Muscle layer of duodenum (tissue), 2 donors: ENCODE results near the gene EXOC1.

Experiments
- H3K27ac ChIP-seq: one replicate; pipeline ENCODE4 v1.7.0; 2013; ENCODE audit warnings: mild to moderate bottlenecking, low read length
- H3K27me3 ChIP-seq: one replicate; pipeline ENCODE4 v1.7.0; 2013; ENCODE audit warnings: low read depth, mild to moderate bottlenecking, control low read depth, low read length
- H3K36me3 ChIP-seq, 2 donors: one replicate each; pipeline ENCODE4 v1.7.0; 2013; ENCODE audit warnings: low read length in 2 of 2, control low read depth in 1 of 2, mild to moderate bottlenecking in 1 of 2; ENCODE audit not compliant: insufficient read depth in 2 of 2, control insufficient read depth in 1 of 2
- H3K4me1 ChIP-seq, 2 donors: one replicate each; pipeline ENCODE4 v1.7.0; 2013; ENCODE audit warnings: low read length in 2 of 2, mild to moderate bottlenecking in 2 of 2, control low read depth in 1 of 2, moderate library complexity in 1 of 2; ENCODE audit not compliant: insufficient read depth in 2 of 2, control insufficient read depth in 1 of 2
- H3K4me3 ChIP-seq, 2 donors: one replicate each; pipeline ENCODE4 v1.7.0; 2013; ENCODE audit warnings: low read length in 2 of 2, low read depth in 1 of 2, mild to moderate bottlenecking in 1 of 2
- H3K9me3 ChIP-seq, 2 donors: one replicate each; pipeline ENCODE4 v1.7.0; 2013; ENCODE audit warnings: low read length in 2 of 2, control low read depth in 1 of 2, mild to moderate bottlenecking in 1 of 2; ENCODE audit not compliant: control insufficient read depth in 1 of 2
- donor health status: healthy.

The EXOC1 gene, protein sequence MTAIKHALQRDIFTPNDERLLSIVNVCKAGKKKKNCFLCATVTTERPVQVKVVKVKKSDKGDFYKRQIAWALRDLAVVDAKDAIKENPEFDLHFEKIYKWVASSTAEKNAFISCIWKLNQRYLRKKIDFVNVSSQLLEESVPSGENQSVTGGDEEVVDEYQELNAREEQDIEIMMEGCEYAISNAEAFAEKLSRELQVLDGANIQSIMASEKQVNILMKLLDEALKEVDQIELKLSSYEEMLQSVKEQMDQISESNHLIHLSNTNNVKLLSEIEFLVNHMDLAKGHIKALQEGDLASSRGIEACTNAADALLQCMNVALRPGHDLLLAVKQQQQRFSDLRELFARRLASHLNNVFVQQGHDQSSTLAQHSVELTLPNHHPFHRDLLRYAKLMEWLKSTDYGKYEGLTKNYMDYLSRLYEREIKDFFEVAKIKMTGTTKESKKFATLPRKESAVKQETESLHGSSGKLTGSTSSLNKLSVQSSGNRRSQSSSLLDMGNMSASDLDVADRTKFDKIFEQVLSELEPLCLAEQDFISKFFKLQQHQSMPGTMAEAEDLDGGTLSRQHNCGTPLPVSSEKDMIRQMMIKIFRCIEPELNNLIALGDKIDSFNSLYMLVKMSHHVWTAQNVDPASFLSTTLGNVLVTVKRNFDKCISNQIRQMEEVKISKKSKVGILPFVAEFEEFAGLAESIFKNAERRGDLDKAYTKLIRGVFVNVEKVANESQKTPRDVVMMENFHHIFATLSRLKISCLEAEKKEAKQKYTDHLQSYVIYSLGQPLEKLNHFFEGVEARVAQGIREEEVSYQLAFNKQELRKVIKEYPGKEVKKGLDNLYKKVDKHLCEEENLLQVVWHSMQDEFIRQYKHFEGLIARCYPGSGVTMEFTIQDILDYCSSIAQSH

DNA sequence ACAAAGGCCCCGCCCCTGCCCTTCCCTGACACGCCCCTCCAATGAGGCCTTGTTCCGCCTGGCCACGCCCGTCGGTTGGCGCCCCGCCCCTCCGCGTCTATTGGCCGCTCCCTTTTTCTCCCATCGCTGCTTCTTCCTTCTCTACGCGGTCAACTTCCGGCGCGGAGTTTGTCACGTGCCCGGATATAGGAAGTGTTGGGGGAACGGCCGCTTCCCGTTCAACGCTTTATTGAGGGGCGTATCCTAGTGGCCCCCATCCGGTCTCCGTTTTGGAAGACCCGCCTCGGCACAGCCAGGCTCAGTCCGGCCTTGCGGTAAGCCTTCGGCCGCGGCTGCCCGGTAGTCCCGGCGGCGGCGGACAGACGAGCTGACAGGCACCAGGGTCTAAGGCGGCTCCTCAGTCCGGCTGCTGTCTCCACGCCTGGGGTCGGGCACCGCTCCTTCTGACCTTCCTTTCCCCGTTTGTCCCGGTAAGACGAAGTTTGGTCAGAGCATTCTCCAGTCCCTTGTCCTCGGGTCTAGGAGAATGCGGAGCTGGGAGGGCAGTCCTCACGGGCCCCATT, at the start of gene EXOC1:
TSS of gene EXOC1 (plus strand) at position 165 of the 563 bp plus-strand sequence. CDS start 4,676 bp downstream, outside the sequence.
- peaks cover 11 to 21% of the 10 kb centered on the region in 2 donors for H3K4me1 ChIP-seq
- H3K27ac ChIP-seq, result peak within 1 kb of the TSS; percentile 78
- H3K9me3 ChIP-seq, result no peaks in the 10 kb centered on the region

DNA sequence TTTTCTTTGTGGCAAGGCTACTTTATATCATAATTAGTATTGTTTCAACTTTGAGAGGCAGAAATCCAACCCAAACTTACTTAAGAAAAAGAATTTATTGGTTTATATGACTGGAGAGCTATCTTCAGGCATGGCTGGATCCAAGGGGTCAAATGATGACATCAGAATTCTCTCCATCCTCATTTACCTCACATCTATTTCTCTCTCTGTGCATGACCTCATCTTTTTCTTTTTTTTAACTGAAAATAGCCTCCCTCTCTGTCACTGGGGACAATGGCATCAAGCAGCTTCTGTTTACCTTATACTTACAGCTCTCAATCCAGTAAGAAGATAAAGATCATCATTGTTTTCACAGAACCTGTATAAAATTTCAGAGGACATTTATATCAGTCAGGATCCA, 45.9 kb upstream of the EXOC1 start:
- H3K4me3 ChIP-seq, result no peak overlapping the region
- no peaks in the 10 kb centered on the region for H3K9me3 ChIP-seq
- no peaks in the 10 kb centered on the region for H3K27me3 ChIP-seq
- no peaks in the 10 kb centered on the region for H3K36me3 ChIP-seq
- no peak overlapping the region for H3K27ac ChIP-seq
- no peaks in the 10 kb centered on the region for H3K4me1 ChIP-seq

More for the DNA sequence above, at the start of gene EXOC1:
- Histone ChIP-seq H3K36me3 (peaks cover 0 to 14% of the 10 kb centered on the region in 2 donors), H3K4me3 (peak within 1 kb of the TSS; percentile 91 to 96), H3K27me3 (no peaks in the 10 kb centered on the region)

DNA sequence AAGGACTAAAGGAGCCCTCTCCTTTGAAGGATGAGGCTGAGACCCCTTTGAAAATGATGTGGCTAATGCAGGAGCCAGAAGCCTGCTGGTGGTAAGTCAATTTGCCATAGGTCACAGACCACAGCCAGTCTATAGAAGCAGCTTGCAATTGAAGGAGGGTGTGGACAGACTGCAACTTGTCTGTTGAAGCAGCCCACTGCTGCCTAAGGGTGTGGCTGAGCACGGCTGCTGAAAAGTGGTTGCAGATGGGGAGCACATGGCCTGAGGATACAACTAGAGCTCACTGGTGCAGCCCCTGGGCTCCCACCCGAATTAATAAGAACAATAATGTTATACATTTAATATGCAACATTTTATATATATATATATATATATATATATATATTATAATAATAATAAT, 45.3 kb upstream of the EXOC1 start:
- Histone ChIP-seq H3K27me3 (no peaks in the 10 kb centered on the region), H3K4me3 (no peak overlapping the region), H3K36me3 (no peaks in the 10 kb centered on the region), H3K27ac (no peak overlapping the region), H3K4me1 (no peaks in the 10 kb centered on the region), H3K9me3 (no peaks in the 10 kb centered on the region)

DNA sequence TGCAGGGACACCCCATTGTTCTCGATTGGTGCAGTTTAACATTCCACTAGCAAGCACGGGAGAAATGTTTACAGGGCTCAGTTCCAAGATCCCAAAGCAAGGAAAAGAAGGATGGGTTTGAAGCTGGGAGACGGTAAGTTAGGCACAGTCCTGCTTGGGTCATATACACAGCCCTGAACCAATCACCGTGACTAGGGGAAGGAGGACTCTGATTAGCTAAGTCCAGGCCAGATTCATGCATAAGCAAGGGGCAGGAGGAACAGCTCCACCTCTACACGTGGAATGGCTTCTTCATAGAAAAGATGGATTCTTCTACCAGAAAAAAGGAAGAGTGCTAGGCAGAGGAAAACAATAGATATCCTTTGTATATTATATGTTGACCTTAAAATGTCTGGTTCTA, 44.8 kb upstream of the EXOC1 start:
- H3K27me3 ChIP-seq, result no peaks in the 10 kb centered on the region
- H3K4me1 ChIP-seq, result no peaks in the 10 kb centered on the region
- no peaks in the 10 kb centered on the region for H3K9me3 ChIP-seq
- H3K4me3 ChIP-seq, result no peak overlapping the region
- H3K27ac ChIP-seq, result no peak overlapping the region
- no peaks in the 10 kb centered on the region for H3K36me3 ChIP-seq

DNA sequence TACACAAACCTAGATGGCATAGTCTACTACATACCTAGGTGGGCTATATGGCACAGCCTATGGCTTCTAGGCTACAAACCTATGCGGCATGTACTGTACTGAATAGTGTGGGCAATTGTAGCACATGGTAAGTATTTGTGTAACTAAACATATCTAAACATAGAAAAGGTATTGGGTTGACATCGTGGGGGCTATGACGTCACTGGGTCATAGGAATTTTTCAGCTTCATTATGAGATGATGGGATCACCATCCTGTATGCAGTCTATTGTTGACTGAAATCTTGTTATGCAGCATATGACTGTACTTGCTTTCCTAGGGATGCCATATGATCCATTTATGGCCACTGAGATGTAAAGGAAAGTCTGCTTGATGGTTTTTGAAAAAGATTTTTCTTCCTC, 35.8 kb upstream of the EXOC1 start:
- no peaks in the 10 kb centered on the region for H3K36me3 ChIP-seq
- H3K27me3 ChIP-seq, result no peaks in the 10 kb centered on the region
- no peaks in the 10 kb centered on the region for H3K4me1 ChIP-seq
- no peak overlapping the region for H3K27ac ChIP-seq
- no peaks in the 10 kb centered on the region for H3K9me3 ChIP-seq
- H3K4me3 ChIP-seq, result no peak overlapping the region

DNA sequence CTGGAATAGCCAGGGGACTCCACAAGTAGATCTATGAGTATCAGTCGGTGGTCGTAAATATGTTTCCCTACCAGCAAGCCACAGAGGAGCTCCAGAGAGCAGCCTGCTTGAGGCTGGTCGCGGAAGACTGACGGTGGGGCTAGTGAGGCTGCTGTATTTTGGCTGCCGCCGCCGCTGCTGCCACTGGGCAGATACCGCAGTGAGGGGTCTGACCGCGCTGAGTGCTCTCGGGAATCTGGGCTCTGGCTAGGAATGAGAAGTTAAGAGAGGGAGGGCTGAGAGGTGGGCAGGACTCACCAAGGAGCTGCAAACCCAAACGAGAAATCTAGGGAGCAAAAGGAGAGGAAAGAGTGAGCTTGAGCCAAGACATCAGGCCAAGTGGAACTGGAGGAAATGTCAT, 33.8 kb upstream of the EXOC1 start, which contains the start of gene EXOC1L:
TSS of gene EXOC1L (plus strand) at position 157 of the 400 bp plus-strand sequence. CDS start at position 394, 237 bp downstream.
- no peaks in the 10 kb centered on the region for H3K4me1 ChIP-seq
- H3K27ac ChIP-seq, result no peak within 1 kb of the TSS
- no peaks in the 10 kb centered on the region for H3K27me3 ChIP-seq
- no peaks in the 10 kb centered on the region for H3K9me3 ChIP-seq
- peak within 1 kb of the TSS; percentile 25 to 43 for H3K4me3 ChIP-seq
- H3K36me3 ChIP-seq, result no peaks in the 10 kb centered on the region

DNA sequence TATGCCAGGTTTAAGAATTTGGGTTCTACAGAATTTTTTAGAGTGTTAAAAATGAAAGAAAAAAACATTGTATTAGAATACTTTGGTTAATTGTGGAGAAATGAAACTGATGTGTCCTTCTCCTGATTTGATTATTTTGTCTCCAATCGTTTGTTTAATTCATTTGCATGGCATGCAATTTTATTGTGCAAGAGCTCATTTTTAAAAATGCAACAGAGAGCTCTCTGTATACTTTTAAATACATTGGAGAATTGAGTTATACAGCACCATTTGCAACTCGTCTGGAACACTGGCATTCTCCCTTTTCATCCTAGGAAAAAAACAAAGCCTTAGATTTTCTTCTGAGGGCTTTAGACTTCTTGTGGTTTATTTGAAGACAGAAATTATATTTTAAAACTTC, 33.2 kb upstream of the EXOC1 start:
- Histone ChIP-seq H3K27ac (no peak overlapping the region), H3K4me3 (peak overlapping the region; percentile 25 to 43), H3K36me3 (no peaks in the 10 kb centered on the region), H3K9me3 (no peaks in the 10 kb centered on the region), H3K27me3 (no peaks in the 10 kb centered on the region), H3K4me1 (no peaks in the 10 kb centered on the region)

DNA sequence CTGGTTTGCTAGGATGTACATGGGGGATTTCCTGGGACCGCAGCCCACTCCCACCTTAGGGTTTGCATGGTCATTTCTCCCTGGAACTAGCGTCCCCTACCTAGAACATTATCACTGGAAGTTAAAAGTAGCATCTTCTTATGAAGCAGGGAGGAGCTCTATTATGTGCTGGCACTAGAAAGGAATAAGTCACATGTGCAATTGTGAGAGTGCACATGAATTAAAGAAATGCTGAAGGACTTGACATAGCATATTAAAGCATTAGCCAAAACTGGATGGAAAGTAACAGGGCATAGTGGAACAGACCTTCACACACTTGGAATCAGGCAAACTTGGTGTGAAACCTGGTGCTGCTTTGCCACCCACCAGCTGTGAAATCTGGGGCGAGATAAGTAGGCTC, 31.1 kb upstream of the EXOC1 start:
- Histone ChIP-seq H3K9me3 (no peaks in the 10 kb centered on the region), H3K36me3 (no peaks in the 10 kb centered on the region), H3K27ac (no peak overlapping the region), H3K4me1 (no peaks in the 10 kb centered on the region), H3K27me3 (no peaks in the 10 kb centered on the region), H3K4me3 (no peak overlapping the region)

DNA sequence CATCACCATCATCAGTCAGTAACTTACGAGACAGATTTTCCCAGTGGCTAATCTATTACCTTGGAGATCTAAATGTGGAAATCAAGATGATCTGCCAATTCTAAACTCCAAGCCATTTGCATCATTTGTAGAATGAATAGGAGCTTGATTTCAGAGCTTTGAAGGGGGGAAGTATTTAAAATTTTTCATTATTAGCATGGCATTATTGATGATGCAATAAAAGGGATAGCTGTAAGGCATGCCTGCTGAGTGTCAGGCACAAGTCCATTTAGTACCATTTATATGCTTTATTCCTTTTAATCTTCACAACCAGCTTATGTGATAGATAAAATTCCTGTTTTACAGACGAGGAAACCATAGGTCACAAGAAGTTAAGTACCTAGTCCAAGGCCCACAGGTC, 28.6 kb upstream of the EXOC1 start:
- H3K9me3 ChIP-seq, result no peaks in the 10 kb centered on the region
- H3K4me3 ChIP-seq, result no peak overlapping the region
- H3K36me3 ChIP-seq, result no peaks in the 10 kb centered on the region
- no peak overlapping the region for H3K27ac ChIP-seq
- H3K27me3 ChIP-seq, result no peaks in the 10 kb centered on the region
- H3K4me1 ChIP-seq, result no peaks in the 10 kb centered on the region

DNA sequence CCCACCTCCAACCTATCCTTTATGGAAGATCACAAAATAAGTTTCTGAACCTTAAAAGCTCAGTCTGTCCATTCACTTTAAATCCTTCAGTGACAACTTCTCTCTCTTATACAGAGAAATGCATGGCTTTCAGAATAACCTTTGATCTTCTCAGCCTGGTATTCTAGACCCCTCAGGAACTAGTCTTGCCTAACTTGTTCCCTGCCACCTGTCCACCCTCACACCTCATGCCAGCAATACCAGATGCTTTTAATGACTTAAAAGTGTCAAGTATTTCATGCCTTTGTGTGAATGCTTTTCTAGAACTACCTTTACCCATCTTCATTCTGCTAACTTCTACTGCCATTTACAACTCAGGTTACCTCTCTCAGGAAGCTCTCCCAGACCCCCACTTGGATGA, 26.5 kb upstream of the EXOC1 start:
- Histone ChIP-seq H3K27ac (no peak overlapping the region), H3K9me3 (no peaks in the 10 kb centered on the region), H3K36me3 (no peaks in the 10 kb centered on the region), H3K4me1 (no peaks in the 10 kb centered on the region), H3K27me3 (no peaks in the 10 kb centered on the region), H3K4me3 (no peak overlapping the region)

DNA sequence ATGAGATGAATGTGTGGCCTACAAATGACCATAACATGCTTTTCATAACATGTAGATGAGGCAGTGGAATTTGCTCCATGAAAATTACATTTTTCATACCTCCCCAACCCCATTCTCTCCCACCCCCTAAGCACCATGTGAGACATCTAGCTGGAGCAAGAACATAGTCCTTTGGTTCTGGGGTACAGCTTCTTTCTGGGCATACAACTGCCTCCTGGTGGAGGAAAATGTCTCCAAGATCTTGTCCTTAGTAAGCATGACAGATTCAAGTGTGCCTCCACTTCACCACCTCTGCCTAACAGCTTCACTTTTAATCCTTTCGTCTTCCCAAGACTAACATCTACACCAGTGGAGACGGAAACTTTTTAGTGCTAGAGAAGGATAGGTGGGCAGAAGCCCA, 25.9 kb upstream of the EXOC1 start:
- Histone ChIP-seq H3K27ac (no peak overlapping the region), H3K4me1 (no peaks in the 10 kb centered on the region), H3K4me3 (no peak overlapping the region), H3K36me3 (no peaks in the 10 kb centered on the region), H3K9me3 (no peaks in the 10 kb centered on the region), H3K27me3 (no peaks in the 10 kb centered on the region)
